OCI-LY1 (cell line): ENCODE data around the gene EXT2.

Source experiments
- EZH2 ChIP-seq: fragments of 200-600 bp; sonication (generic), shearing (Covaris generic); IDR thresholded peaks from 2 replicates; pipeline ENCODE4 v1.8.0; 2017; ENCODE audit warnings: borderline replicate concordance, mixed run types, mild to moderate bottlenecking, antibody characterized with exemption, low read length, moderate library complexity, mixed read lengths
- TF ChIP-seq, protein P1 (sequence below): fragments of 200-600 bp; sonication (generic), shearing (Covaris generic); IDR thresholded peaks from 2 replicates; pipeline ENCODE4 v1.5.1; 2017; ENCODE audit warnings: mild to moderate bottlenecking, antibody characterized with exemption, low read length, moderate library complexity, mixed read lengths

DNA sequence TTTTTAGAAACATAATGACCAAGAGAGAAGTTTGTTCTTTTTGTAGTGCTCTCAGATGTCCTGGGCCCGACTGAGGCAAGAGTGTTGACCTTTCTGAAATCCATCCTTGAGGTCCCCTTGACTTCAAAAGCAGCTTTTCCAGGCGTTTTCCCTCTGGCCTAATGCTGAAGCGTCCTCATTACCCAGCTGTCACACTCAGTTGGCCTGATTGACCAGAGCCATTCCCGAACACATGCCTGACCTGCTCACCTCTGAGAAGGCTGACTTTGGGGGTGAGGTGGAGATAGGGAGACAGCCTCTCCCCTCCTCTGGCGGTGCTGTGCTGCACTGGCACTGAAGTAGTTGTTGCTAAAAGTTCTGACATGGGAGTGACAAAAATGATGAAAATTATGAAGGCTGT, 147.6 kb downstream of the EXT2 start:
- TF ChIP-seq, protein P1, sequence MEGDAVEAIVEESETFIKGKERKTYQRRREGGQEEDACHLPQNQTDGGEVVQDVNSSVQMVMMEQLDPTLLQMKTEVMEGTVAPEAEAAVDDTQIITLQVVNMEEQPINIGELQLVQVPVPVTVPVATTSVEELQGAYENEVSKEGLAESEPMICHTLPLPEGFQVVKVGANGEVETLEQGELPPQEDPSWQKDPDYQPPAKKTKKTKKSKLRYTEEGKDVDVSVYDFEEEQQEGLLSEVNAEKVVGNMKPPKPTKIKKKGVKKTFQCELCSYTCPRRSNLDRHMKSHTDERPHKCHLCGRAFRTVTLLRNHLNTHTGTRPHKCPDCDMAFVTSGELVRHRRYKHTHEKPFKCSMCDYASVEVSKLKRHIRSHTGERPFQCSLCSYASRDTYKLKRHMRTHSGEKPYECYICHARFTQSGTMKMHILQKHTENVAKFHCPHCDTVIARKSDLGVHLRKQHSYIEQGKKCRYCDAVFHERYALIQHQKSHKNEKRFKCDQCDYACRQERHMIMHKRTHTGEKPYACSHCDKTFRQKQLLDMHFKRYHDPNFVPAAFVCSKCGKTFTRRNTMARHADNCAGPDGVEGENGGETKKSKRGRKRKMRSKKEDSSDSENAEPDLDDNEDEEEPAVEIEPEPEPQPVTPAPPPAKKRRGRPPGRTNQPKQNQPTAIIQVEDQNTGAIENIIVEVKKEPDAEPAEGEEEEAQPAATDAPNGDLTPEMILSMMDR = no peak
- no peak for TF ChIP-seq EZH2
